ENCODE results near the gene GTF2IRD1.
"Not testable (repeated sequence)": the region's sequence is repeated elsewhere in the genome, so short reads cannot be mapped to it uniquely, and the experiment has no call there.

DNA sequence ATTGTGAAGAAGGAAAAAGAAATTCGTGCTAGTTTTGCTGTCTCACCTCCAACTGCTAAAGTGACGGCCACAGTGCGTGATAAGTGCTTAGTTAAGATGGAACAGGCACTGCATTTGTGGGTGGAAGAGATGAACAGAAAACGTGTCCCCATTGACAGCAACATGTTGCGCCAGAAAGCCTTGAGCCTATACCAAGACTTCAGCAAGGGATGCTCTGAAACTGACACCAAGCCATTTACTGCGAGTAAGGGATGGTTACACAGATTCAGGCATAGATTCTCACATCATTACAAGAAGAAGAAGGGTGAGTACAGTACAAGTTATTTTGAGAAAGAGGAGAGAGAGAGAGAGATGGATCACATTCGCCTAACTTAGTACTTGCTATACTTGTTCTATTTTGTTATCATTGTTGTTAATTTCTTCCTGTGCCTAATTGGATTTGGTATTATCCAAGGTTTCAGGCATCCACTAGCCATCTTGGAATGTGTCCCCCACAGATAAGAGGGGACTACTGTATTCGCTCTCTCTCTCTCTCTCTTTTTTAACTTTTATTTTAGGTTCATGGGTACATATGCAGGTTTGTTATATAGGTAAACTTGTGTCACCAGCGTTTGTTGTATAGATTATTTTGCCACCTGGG is 196.9 kb downstream of the GTF2IRD1 start:
- TF ChIP-seq, protein P1, sequence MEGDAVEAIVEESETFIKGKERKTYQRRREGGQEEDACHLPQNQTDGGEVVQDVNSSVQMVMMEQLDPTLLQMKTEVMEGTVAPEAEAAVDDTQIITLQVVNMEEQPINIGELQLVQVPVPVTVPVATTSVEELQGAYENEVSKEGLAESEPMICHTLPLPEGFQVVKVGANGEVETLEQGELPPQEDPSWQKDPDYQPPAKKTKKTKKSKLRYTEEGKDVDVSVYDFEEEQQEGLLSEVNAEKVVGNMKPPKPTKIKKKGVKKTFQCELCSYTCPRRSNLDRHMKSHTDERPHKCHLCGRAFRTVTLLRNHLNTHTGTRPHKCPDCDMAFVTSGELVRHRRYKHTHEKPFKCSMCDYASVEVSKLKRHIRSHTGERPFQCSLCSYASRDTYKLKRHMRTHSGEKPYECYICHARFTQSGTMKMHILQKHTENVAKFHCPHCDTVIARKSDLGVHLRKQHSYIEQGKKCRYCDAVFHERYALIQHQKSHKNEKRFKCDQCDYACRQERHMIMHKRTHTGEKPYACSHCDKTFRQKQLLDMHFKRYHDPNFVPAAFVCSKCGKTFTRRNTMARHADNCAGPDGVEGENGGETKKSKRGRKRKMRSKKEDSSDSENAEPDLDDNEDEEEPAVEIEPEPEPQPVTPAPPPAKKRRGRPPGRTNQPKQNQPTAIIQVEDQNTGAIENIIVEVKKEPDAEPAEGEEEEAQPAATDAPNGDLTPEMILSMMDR (IDR thresholded peaks at IDR 0.05; ENCODE audit: low read length), result not testable (repeated sequence)
- TF ChIP-seq EZH2 (IDR thresholded peaks at IDR 0.05; ENCODE audit: borderline replicate concordance, low read length), result not testable (repeated sequence)
